Left ventricle myocardium inferior (tissue), 1 donor: ENCODE data around the gene TMEM181. TPM values are rescaled to one million over a fixed set of nuclear protein-coding genes. Genes with fewer than 3 reads are reported as not detected.

Experiments
- DNase-seq: peaks from one replicate; pipeline ENCODE4 v3.0.0-alpha.2; 2020
- H3K27ac ChIP-seq: fragments of 200-600 bp; replicated peaks from 2 replicates; pipeline ENCODE4 v1.8.0; 2021
- H3K27me3 ChIP-seq: fragments of 200-600 bp; 2 replicates; pipeline ENCODE4 v1.8.0; 2021; ENCODE audit warnings: low read depth
- H3K36me3 ChIP-seq: fragments of 200-600 bp; 2 replicates; pipeline ENCODE4 v1.8.0; 2021
- H3K4me1 ChIP-seq: fragments of 200-600 bp; 2 replicates; pipeline ENCODE4 v1.8.0; 2021
- H3K4me3 ChIP-seq: fragments of 200-600 bp; 2 replicates; pipeline ENCODE4 v1.8.0; 2021; ENCODE audit warnings: mild to moderate bottlenecking, moderate library complexity
- H3K9me3 ChIP-seq: fragments of 200-600 bp; replicated peaks from 2 replicates; pipeline ENCODE4 v1.8.0; 2021
- CTCF ChIP-seq: fragments of 200-600 bp; IDR thresholded peaks from 2 replicates; pipeline ENCODE4 v1.8.0; 2021; ENCODE audit warnings: antibody characterized with exemption, mild to moderate bottlenecking, borderline replicate concordance
- intact Hi-C: fragments of 100-400 bp; cut with micrococcal nuclease; formaldehyde crosslinking; loops from one replicate; pipeline ENCODE4 v1.11.0; 2022
- total RNA-seq: library from RNA; stranded (reverse); fragmentation: NEBNext Ultra II Directional; extraction: Animal tissue kit (Norgen Biotek cat#: 25700); gene quantifications from one replicate; pipeline ENCODE4 v1.2.1, GENCODE V29; 2021
- donor health status: DM: no; HTN: yes; CAD: no; lungs with severe emphysema.

TMEM181 gene
- total RNA-seq, 1 donor from 2014 or later = 8.8 TPM

GRCh38 chr6:158642097-158642601 is 82.3 kb downstream of the TMEM181 start:
- intact Hi-C loops = no loop called here
- H3K27ac ChIP-seq = peak overlapping the region; percentile 94
- H3K4me3 ChIP-seq = peak overlapping the region; percentile 78
- H3K36me3 ChIP-seq = peaks cover 16% of the 10 kb centered on the region
- no peaks in the 10 kb centered on the region for H3K27me3 ChIP-seq
- H3K4me1 ChIP-seq = peaks cover 71% of the 10 kb centered on the region
- no peak for DNase-seq
- TF ChIP-seq CTCF = no peak
- H3K9me3 ChIP-seq = no peaks in the 10 kb centered on the region

- Histone ChIP-seq H3K4me1 (peaks cover 76% of the 10 kb centered on the region), H3K9me3 (no peaks in the 10 kb centered on the region), H3K36me3 (peaks cover 10% of the 10 kb centered on the region), H3K4me3 (peak overlapping the region; percentile 78), H3K27me3 (no peaks in the 10 kb centered on the region), H3K27ac (peak overlapping the region; percentile 94)
- intact Hi-C loops = no loop called here
- no peak for TF ChIP-seq CTCF
- no peak for DNase-seq
Measured at GRCh38 chr6:158643836-158644230, 83.9 kb downstream of the TMEM181 start.

GRCh38 chr6:158644231-158645063 is 84.6 kb downstream of the TMEM181 start, which contains the start of gene DYNLT1:
TSS of gene DYNLT1 (minus strand) at chr6:158644743. CDS start at chr6:158644708, 35 bp downstream.
- TF ChIP-seq CTCF = no peak
- H3K9me3 ChIP-seq = no peaks in the 10 kb centered on the region
- H3K4me3 ChIP-seq = peak within 1 kb of the TSS; percentile 78
- H3K36me3 ChIP-seq = peaks cover 10% of the 10 kb centered on the region
- peaks cover 76% of the 10 kb centered on the region for H3K4me1 ChIP-seq
- no peaks in the 10 kb centered on the region for H3K27me3 ChIP-seq
- peak; percentile 95 for DNase-seq
- peak within 1 kb of the TSS; percentile 94 for H3K27ac ChIP-seq
- intact Hi-C loops = no loop called here

- intact Hi-C loops = no loop called here
- peaks cover 71% of the 10 kb centered on the region for H3K4me1 ChIP-seq
Measured at GRCh38 chr6:158645064-158646022, 85.5 kb downstream of the TMEM181 start.

More at GRCh38 chr6:158645064-158646022, 85.5 kb downstream of the TMEM181 start:
- peak overlapping the region; percentile 78 for H3K4me3 ChIP-seq
- no peaks in the 10 kb centered on the region for H3K27me3 ChIP-seq
- H3K27ac ChIP-seq = peak overlapping the region; percentile 94
- no peak for DNase-seq
- peaks cover 6% of the 10 kb centered on the region for H3K36me3 ChIP-seq
- H3K9me3 ChIP-seq = no peaks in the 10 kb centered on the region
- TF ChIP-seq CTCF = no peak
